HepG2 (cell line): ENCODE measurements around the gene C6orf62. TPM values are rescaled to one million over a fixed set of nuclear protein-coding genes. Genes with fewer than 3 reads are reported as not detected.

Experiments used
- AGO2 ChIP-seq: fragments of 200-400 bp; formaldehyde crosslinking; optimal IDR thresholded peaks from 2 replicates; pipeline ENCODE3; 2017; ENCODE audit warnings: mild to moderate bottlenecking, low read depth, low read length, moderate library complexity
- CHD4 ChIP-seq: fragments of 200-600 bp; sonication (generic); IDR thresholded peaks from 2 replicates; pipeline ENCODE4 v1.7.0; 2017; ENCODE audit warnings: mild to moderate bottlenecking, low read length, borderline replicate concordance
- ELF3 ChIP-seq: IDR thresholded peaks from 2 replicates; pipeline ENCODE4 v1.6.1; 2016; ENCODE audit warnings: missing genetic modification reagents, missing compliant biosample characterization
- HOXA5 ChIP-seq: sonication (generic); formaldehyde crosslinking; IDR thresholded peaks from 2 replicates; pipeline ENCODE4 v1.4.0; 2020; ENCODE audit warnings: missing genetic modification reagents
- KDM6A ChIP-seq: IDR thresholded peaks from 2 replicates; pipeline ENCODE4 v1.6.1; 2016; ENCODE audit warnings: low read depth
- PRMT3 ChIP-seq: sonication (generic); formaldehyde crosslinking; IDR thresholded peaks from 2 replicates; pipeline ENCODE4 v1.8.1; 2022; ENCODE audit warnings: low read depth, mild to moderate bottlenecking, moderate library complexity, missing genetic modification reagents, borderline replicate concordance
- REPIN1 ChIP-seq: sonication (generic); formaldehyde crosslinking; IDR thresholded peaks from 2 replicates; pipeline ENCODE4 v1.8.0; 2022; ENCODE audit warnings: missing genetic modification reagents, low read depth, mild to moderate bottlenecking, borderline replicate concordance
- SOX6 ChIP-seq, 2 experiments: fragments of 450-650 bp in 1 of 2; sonication (generic) in 1 of 2; formaldehyde crosslinking in 1 of 2; IDR thresholded peaks; 2 replicates each; pipeline versions ENCODE4 v1.4.0 to v1.6.1; 2017 to 2020; ENCODE audit warnings: antibody characterized with exemption in 1 of 2, mild to moderate bottlenecking in 1 of 2, missing genetic modification reagents in 1 of 2
- TEAD3 ChIP-seq: optimal IDR thresholded peaks from 2 replicates; pipeline ENCODE3; 2016; ENCODE audit warnings: borderline replicate concordance
- TRIM24 ChIP-seq: sonication (generic); formaldehyde crosslinking; IDR thresholded peaks from 2 replicates; pipeline ENCODE4 v1.8.0; 2022; ENCODE audit warnings: mild to moderate bottlenecking, missing genetic modification reagents
- ZFP37 ChIP-seq: sonication (generic); formaldehyde crosslinking; IDR thresholded peaks from 2 replicates; pipeline ENCODE4 v1.4.0; 2020; ENCODE audit warnings: missing genetic modification reagents, borderline replicate concordance
- ZNF274 ChIP-seq: sonication (generic); formaldehyde crosslinking; IDR thresholded peaks from 2 replicates; pipeline ENCODE4 v1.5.1; 2020; ENCODE audit warnings: mild to moderate bottlenecking, missing genetic modification reagents
- ZNF383 ChIP-seq: sonication (generic); formaldehyde crosslinking; IDR thresholded peaks from 2 replicates; pipeline ENCODE4 v1.4.0; 2020; ENCODE audit warnings: missing genetic modification reagents, mild to moderate bottlenecking, borderline replicate concordance
- ZNF589 ChIP-seq: sonication (generic); formaldehyde crosslinking; conservative IDR thresholded peaks from 2 replicates; pipeline ENCODE4 v1.8.0; 2022; ENCODE audit warnings: mild to moderate bottlenecking, moderate library complexity, missing genetic modification reagents
- ZNF772 ChIP-seq: sonication (generic); formaldehyde crosslinking; IDR thresholded peaks from 2 replicates; pipeline ENCODE4 v1.5.0; 2020; ENCODE audit warnings: mild to moderate bottlenecking, missing genetic modification reagents
- ZNF83 ChIP-seq: sonication (generic); formaldehyde crosslinking; IDR thresholded peaks from 2 replicates; pipeline ENCODE4 v1.4.0; 2020; ENCODE audit warnings: missing genetic modification reagents, mild to moderate bottlenecking, borderline replicate concordance
- polyA plus RNA-seq, 8 experiments: library from polyadenylated mRNA; depleted of rRNA in 3 of 8; stranded (reverse) in 7 of 8; unstranded in 1 of 8; fragments of >200 nt; fragmentation: Illumina TruSeq in 4 of 8; extraction: Trizol in 4 of 8; gene quantifications; 2 replicates each; pipeline versions ENCODE4 v1.2.1 to v1.2.3, GENCODE V29; 2011 to 2016; ENCODE audit warnings: low read depth in 4 of 8, missing spikeins in 1 of 8, mixed read lengths in 1 of 8; ENCODE audit not compliant: insufficient read depth in 1 of 8
- total RNA-seq, 5 experiments: library from RNA; depleted of rRNA; stranded (reverse); fragments of >200 nt; fragmentation: Illumina TruSeq; extraction: Trizol; gene quantifications; 2 replicates each; pipeline ENCODE4 v1.2.3, GENCODE V29; 2016; ENCODE audit warnings: low read depth in 1 of 5
- TF ChIP-seq, protein P1 (sequence below): IDR thresholded peaks from 2 replicates; pipeline ENCODE4 v1.6.1; 2012; ENCODE audit warnings: inconsistent platforms
- TF ChIP-seq, protein P2 (sequence below): sonication (generic); formaldehyde crosslinking; IDR thresholded peaks from 2 replicates; pipeline ENCODE4 v1.5.0; 2020; ENCODE audit warnings: mild to moderate bottlenecking, missing genetic modification reagents
- TF ChIP-seq, protein P3 (sequence below): sonication (generic); formaldehyde crosslinking; IDR thresholded peaks from 2 replicates; pipeline ENCODE4 v1.4.0; 2020; ENCODE audit warnings: missing genetic modification reagents, borderline replicate concordance
- TF ChIP-seq, protein P4 (sequence below): sonication (generic); formaldehyde crosslinking; IDR thresholded peaks from 2 replicates; pipeline ENCODE4 v1.4.0; 2020; ENCODE audit warnings: missing genetic modification reagents, mild to moderate bottlenecking, borderline replicate concordance
- TF ChIP-seq, protein P5 (sequence below): sonication (generic); formaldehyde crosslinking; IDR thresholded peaks from 2 replicates; pipeline ENCODE4 v1.4.0; 2020; ENCODE audit warnings: missing genetic modification reagents

The C6orf62 gene
- total and polyA plus RNA-seq, 2 of the 13 experiments (the other 11 are each of a cell fraction or from before 2014, with no cell fraction given) = 54.8 to 90.4 TPM

DNA sequence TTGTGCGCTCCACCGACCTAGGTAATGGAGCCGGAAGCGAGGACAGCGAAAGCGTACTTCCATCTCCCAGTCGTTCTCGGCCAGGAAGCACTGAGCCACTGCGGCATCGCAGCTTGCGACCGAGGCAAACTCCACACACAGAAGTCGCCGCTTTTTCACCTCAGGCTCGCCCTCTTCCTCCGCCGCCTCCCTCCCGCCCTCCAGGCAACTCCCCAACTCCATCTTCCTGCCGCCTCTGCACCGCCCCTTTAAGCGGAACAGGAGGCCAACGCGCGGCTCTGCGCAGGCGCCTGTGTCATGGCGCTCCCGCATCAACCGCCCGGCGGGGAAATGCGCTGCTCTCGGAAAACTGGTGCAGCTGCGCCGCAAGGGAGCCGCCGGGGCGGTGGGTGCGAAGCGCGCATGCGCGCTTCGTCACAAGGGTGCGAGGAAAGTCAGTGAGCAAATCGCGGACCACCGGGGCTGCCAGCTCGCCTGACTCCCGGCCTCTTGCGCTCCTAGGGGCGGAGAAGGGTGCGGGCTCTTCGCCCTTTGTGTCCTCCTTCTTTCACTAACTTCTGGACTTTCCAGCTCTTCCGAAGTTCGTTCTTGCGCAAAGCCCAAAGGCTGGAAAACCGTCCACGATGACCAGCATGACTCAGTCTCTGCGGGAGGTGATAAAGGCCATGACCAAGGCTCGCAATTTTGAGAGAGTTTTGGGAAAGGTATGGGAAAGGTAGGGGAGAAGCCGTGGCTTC, 52.1 kb downstream of the C6orf62 start, which contains the start of the genes ACOT13 and TDP2 (continued):
- TF ChIP-seq AGO2 (peak; percentile 75), CHD4 (peak; percentile 57; the same call in 1 of the 2 replicates), ZNF589 (CRISPR knock-in tag) (peak; percentile 80), TEAD3 (CRISPR knock-in tag) (peak; percentile 61), ZNF274 (0 out of 2 replicates have a peak, but pooled peaks have one; percentile 63), ZNF83 (CRISPR knock-in tag) (no peak), PRMT3 (CRISPR knock-in tag) (no peak), ZFP37 (CRISPR knock-in tag) (no peak; the same call in 1 of the 2 replicates), ELF3 (CRISPR knock-in tag) (peak; percentile 94), ZNF772 (peak; percentile 85), KDM6A (CRISPR knock-in tag) (peak; percentile 26; the same call in 1 of the 2 replicates), HOXA5 (peak; percentile 75), TRIM24 (CRISPR knock-in tag) (peak; percentile 61; the same call in 1 of the 2 replicates), REPIN1 (CRISPR knock-in tag) (peak; percentile 74; the same call in 1 of the 2 replicates), ZNF383 (CRISPR knock-in tag) (no peak), SOX6 (IDR thresholded peaks at IDR 0.05) (no peak), SOX6 (CRISPR knock-in tag; IDR thresholded peaks at IDR 0.05) (peak; percentile 82)
- TF ChIP-seq, protein P1, sequence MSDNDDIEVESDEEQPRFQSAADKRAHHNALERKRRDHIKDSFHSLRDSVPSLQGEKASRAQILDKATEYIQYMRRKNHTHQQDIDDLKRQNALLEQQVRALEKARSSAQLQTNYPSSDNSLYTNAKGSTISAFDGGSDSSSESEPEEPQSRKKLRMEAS = peak; percentile 87
- TF ChIP-seq, protein P2, sequence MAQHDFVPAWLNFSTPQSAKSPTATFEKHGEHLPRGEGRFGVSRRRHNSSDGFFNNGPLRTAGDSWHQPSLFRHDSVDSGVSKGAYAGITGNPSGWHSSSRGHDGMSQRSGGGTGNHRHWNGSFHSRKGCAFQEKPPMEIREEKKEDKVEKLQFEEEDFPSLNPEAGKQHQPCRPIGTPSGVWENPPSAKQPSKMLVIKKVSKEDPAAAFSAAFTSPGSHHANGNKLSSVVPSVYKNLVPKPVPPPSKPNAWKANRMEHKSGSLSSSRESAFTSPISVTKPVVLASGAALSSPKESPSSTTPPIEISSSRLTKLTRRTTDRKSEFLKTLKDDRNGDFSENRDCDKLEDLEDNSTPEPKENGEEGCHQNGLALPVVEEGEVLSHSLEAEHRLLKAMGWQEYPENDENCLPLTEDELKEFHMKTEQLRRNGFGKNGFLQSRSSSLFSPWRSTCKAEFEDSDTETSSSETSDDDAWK (CRISPR knock-in tag) = no peak
- TF ChIP-seq, protein P3, sequence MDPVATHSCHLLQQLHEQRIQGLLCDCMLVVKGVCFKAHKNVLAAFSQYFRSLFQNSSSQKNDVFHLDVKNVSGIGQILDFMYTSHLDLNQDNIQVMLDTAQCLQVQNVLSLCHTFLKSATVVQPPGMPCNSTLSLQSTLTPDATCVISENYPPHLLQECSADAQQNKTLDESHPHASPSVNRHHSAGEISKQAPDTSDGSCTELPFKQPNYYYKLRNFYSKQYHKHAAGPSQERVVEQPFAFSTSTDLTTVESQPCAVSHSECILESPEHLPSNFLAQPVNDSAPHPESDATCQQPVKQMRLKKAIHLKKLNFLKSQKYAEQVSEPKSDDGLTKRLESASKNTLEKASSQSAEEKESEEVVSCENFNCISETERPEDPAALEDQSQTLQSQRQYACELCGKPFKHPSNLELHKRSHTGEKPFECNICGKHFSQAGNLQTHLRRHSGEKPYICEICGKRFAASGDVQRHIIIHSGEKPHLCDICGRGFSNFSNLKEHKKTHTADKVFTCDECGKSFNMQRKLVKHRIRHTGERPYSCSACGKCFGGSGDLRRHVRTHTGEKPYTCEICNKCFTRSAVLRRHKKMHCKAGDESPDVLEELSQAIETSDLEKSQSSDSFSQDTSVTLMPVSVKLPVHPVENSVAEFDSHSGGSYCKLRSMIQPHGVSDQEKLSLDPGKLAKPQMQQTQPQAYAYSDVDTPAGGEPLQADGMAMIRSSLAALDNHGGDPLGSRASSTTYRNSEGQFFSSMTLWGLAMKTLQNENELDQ (CRISPR knock-in tag) = peak; percentile 85; the same call in 1 of the 2 replicates
- TF ChIP-seq, protein P4, sequence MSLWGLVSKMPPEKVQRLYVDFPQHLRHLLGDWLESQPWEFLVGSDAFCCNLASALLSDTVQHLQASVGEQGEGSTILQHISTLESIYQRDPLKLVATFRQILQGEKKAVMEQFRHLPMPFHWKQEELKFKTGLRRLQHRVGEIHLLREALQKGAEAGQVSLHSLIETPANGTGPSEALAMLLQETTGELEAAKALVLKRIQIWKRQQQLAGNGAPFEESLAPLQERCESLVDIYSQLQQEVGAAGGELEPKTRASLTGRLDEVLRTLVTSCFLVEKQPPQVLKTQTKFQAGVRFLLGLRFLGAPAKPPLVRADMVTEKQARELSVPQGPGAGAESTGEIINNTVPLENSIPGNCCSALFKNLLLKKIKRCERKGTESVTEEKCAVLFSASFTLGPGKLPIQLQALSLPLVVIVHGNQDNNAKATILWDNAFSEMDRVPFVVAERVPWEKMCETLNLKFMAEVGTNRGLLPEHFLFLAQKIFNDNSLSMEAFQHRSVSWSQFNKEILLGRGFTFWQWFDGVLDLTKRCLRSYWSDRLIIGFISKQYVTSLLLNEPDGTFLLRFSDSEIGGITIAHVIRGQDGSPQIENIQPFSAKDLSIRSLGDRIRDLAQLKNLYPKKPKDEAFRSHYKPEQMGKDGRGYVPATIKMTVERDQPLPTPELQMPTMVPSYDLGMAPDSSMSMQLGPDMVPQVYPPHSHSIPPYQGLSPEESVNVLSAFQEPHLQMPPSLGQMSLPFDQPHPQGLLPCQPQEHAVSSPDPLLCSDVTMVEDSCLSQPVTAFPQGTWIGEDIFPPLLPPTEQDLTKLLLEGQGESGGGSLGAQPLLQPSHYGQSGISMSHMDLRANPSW (CRISPR knock-in tag) = peak; percentile 88; the same call in 1 of the 2 replicates
- TF ChIP-seq, protein P5, sequence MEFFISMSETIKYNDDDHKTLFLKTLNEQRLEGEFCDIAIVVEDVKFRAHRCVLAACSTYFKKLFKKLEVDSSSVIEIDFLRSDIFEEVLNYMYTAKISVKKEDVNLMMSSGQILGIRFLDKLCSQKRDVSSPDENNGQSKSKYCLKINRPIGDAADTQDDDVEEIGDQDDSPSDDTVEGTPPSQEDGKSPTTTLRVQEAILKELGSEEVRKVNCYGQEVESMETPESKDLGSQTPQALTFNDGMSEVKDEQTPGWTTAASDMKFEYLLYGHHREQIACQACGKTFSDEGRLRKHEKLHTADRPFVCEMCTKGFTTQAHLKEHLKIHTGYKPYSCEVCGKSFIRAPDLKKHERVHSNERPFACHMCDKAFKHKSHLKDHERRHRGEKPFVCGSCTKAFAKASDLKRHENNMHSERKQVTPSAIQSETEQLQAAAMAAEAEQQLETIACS (CRISPR knock-in tag) = peak; percentile 50; the same call in 1 of the 2 replicates
